GM19239 (cell line): ENCODE measurements around the gene PPP1R10.

ENCODE experiments used
- DNase-seq: peaks from one replicate; pipeline ENCODE4 v3.0.0; 2011; ENCODE audit warnings: low spot score; ENCODE audit not compliant: insufficient read length
- FAIRE-seq: peaks from 2 replicates; lab custom pipeline; 2011; peaks lifted over from hg19 to GRCh38; lab: Jason Lieb, UNC

The PPP1R10 gene

GRCh38 chr6:30600451-30600961, 16.5 kb downstream of the PPP1R10 start:
- no peak for FAIRE-seq
- no peak for DNase-seq

GRCh38 chr6:30599625-30600324, 17.3 kb downstream of the PPP1R10 start:
- DNase-seq (no peak), FAIRE-seq (no peak)

- FAIRE-seq: no peak
- no peak for DNase-seq
These were observed 18.0 kb downstream of the PPP1R10 start for GRCh38 chr6:30598912-30599624.

- peak; percentile 83 for FAIRE-seq
- DNase-seq: peak; percentile 71
These were observed 19.5 kb downstream of the PPP1R10 start for GRCh38 chr6:30597315-30598144.

GRCh38 chr6:30592287-30592686, 24.8 kb downstream of the PPP1R10 start:
- no peak for DNase-seq
- FAIRE-seq: no peak

- DNase-seq (no peak), FAIRE-seq (no peak)
These were observed 26.0 kb downstream of the PPP1R10 start for GRCh38 chr6:30591008-30591407.

- DNase-seq: no peak
- FAIRE-seq: no peak
These were observed 26.5 kb downstream of the PPP1R10 start for GRCh38 chr6:30590509-30590908.

- DNase-seq: no peak
- no peak for FAIRE-seq
These were observed 27.2 kb downstream of the PPP1R10 start for GRCh38 chr6:30589754-30590358.

GRCh38 chr6:30583921-30584320, 33.1 kb downstream of the PPP1R10 start:
- DNase-seq (no peak), FAIRE-seq (no peak)

GRCh38 chr6:30578051-30578450, 39.0 kb downstream of the PPP1R10 start:
- DNase-seq (no peak), FAIRE-seq (no peak)

- FAIRE-seq (no peak), DNase-seq (no peak)
These were observed 43.9 kb downstream of the PPP1R10 start for GRCh38 chr6:30573113-30573512.

- FAIRE-seq: no peak
- DNase-seq: no peak
These were observed 44.9 kb downstream of the PPP1R10 start for GRCh38 chr6:30572148-30572547.

GRCh38 chr6:30571762-30572082, 45.3 kb downstream of the PPP1R10 start:
- no peak for DNase-seq
- no peak for FAIRE-seq

GRCh38 chr6:30571075-30571761, 45.8 kb downstream of the PPP1R10 start, which contains the start of gene ABCF1:
Gene ABCF1 (plus strand): TSS chr6:30571442. CDS start chr6:30571488, 46 bp downstream.
- DNase-seq (peak; percentile 90), FAIRE-seq (peak; percentile 97)

GRCh38 chr6:30570740-30571074, 46.3 kb downstream of the PPP1R10 start:
- FAIRE-seq (peak; percentile 23), DNase-seq (no peak)

- no peak for DNase-seq
- FAIRE-seq: no peak
These were observed 46.8 kb downstream of the PPP1R10 start for GRCh38 chr6:30570263-30570662.

- DNase-seq (no peak), FAIRE-seq (no peak)
These were observed 48.8 kb downstream of the PPP1R10 start for GRCh38 chr6:30568245-30568644.

GRCh38 chr6:30565772-30566171, 51.3 kb downstream of the PPP1R10 start:
- DNase-seq (no peak), FAIRE-seq (no peak)

- no peak for FAIRE-seq
- DNase-seq: no peak
These were observed 52.9 kb downstream of the PPP1R10 start for GRCh38 chr6:30564114-30564513.
